ENCODE results near the gene SGTA. TPM values are rescaled to one million over a fixed set of nuclear protein-coding genes. Genes with fewer than 3 reads are reported as not detected.
"Not testable (repeated sequence)": the region's sequence is repeated elsewhere in the genome, so short reads cannot be mapped to it uniquely, and the experiment has no call there.

The SGTA gene
- total RNA-seq, 4 donors from 2014 or later: 37.9 to 49.5 (median 44.1) TPM

- intact Hi-C loops (cut with DNase I; ENCODE audit: low total_unique reads): no loop called here
- WGBS, 2 donors: 94 to 95% methylated on average over 15 of the region's 15 CpGs
- H3K4me3 ChIP-seq (ENCODE audit: low read depth, poor library complexity, severe bottlenecking): no peak overlapping the region
- DNase-seq (ENCODE audit: low spot score in 2 of 2): no peak
- no peak for TF ChIP-seq CTCF (IDR thresholded peaks at IDR 0.05)
- no peak for TF ChIP-seq POLR2A (IDR thresholded peaks at IDR 0.05)
These were observed 14.2 kb upstream of the SGTA start for GRCh38 chr19:2797280-2797679.

DNA sequence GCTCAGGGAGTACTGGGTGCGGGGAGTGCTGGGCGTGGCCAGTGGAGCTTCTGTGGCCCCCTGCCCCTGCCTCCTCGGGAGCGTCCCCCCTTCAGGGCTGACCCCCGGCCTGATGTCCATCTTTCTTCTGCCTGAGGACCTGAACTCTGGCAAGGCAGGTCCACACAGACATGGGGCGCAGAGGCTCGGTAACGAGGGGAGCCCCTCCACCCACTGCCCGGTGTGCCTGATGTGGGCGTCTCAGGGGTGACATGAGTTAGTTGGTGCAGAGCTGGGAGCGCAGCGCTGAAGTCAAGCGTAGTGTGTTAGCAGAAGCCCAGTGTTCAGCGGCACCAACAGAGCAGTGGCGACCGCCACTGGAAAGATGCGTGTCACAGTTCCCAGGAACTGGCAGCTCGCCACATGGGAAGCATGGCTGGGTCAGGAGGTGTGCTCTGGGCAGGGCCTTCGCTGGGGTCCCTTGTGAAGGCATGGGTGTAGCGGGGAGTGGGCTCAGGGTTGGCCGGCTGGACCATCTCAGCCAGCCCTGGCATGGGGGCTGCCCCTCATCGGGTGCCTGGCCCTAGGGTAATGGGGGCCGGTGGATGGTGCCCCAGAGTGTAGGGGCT lies 13.7 kb upstream of the SGTA start:
- intact Hi-C loops (cut with DNase I; ENCODE audit: low total_unique reads): no loop called here
- no peak overlapping the region for H3K4me3 ChIP-seq (ENCODE audit: low read depth, poor library complexity, severe bottlenecking)
- WGBS, 2 donors: 94 to 96% methylated on average over 23 of the region's 23 CpGs

DNA sequence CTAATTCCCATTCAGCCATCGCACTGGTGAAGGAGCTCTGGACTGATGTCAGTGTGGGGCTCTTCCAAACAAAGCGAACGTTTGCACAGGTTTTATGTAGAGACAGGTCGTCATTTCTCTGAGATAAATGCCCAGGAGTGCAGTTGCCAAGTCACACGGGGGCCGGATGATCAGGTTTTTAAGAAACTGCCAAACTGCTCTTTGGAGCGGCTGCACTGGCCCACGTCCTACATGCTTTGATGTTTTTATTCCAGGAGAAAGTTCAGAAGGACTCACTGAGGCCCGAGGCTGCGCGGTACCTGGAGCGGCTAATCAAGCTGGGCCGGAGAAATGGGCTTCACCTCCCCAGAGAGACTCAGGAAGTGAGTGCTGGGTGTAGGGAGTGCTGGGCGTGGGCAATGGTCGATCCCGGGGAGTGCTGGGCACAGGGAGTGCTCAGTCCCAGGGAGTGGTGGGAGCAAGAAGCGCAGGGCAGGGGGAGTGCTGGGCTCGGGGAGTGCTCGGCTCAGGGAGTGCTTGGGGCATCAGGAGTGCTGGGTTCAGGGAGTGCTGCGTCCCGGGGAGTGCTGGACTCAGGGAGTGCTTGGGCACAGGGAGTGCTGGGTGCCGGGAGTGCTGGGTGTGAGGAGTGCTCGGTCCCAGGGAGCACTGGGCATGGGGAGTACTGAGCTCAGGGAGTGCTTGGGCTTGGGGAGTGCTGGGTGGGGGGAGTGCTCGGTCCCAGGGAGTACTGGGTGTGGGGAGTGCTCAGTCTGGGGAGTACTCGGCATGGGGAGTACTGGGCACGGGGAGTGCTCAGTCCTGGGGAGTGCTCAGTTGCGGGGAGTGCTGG lies 13.0 kb upstream of the SGTA start:
- no peak for DNase-seq (ENCODE audit: low spot score in 2 of 2)
- intact Hi-C loops (cut with DNase I; ENCODE audit: low total_unique reads): no loop called here
- TF ChIP-seq CTCF (IDR thresholded peaks at IDR 0.05) (no peak), POLR2A (IDR thresholded peaks at IDR 0.05) (no peak)
- no peak overlapping the region for H3K4me3 ChIP-seq (ENCODE audit: low read depth, poor library complexity, severe bottlenecking)
- WGBS, 2 donors: 87 to 90% methylated on average over 27 of the region's 27 CpGs

More for the DNA sequence above, 13.7 kb upstream of the SGTA start:
- DNase-seq (ENCODE audit: low spot score in 2 of 2): no peak
- TF ChIP-seq POLR2A (IDR thresholded peaks at IDR 0.05) (no peak), CTCF (IDR thresholded peaks at IDR 0.05) (no peak)

GRCh38 chr19:2793577-2793976 lies 10.5 kb upstream of the SGTA start:
- intact Hi-C loops (cut with DNase I; ENCODE audit: low total_unique reads): no loop called here
- H3K4me3 ChIP-seq (ENCODE audit: low read depth, poor library complexity, severe bottlenecking): no peak overlapping the region
- WGBS, 2 donors: 93 to 96% methylated on average over 12 of the region's 12 CpGs
- TF ChIP-seq POLR2A (IDR thresholded peaks at IDR 0.05) (no peak), CTCF (IDR thresholded peaks at IDR 0.05) (no peak)
- no peak for DNase-seq (ENCODE audit: low spot score in 2 of 2)

DNA sequence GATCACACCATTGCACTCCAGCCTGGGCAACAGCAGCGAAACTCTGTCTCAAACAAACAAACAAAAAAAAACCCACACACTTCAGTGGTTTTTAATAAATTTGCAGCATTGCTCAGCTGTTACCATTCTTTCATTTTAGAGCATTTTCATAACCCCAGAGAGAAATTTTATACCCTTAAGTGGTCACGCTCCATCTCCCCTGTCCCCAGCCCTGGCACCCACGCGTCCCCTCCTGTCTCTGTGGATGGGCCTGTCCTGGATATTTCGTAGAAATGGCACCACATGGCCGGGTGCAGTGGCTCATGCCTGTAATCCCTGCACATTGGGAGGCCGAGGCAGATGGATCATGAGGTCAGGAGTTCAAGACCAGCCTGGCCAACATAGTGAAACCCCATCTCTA lies 10.1 kb upstream of the SGTA start:
- 94 to 96% methylated on average over 7 of the region's 7 CpGs for WGBS, 2 donors
- TF ChIP-seq CTCF (IDR thresholded peaks at IDR 0.05): no peak
- intact Hi-C loops (cut with DNase I; ENCODE audit: low total_unique reads): no loop called here
- no peak for DNase-seq (ENCODE audit: low spot score in 2 of 2)
- no peak overlapping the region for H3K4me3 ChIP-seq (ENCODE audit: low read depth, poor library complexity, severe bottlenecking)

GRCh38 chr19:2792666-2793065 lies 9.6 kb upstream of the SGTA start:
- intact Hi-C loops (cut with DNase I; ENCODE audit: low total_unique reads); H3K4me3 ChIP-seq (ENCODE audit: low read depth, poor library complexity, severe bottlenecking); DNase-seq (ENCODE audit: low spot score in 2 of 2): not testable (repeated sequence)
- WGBS, 2 donors: 96 to 98% methylated on average over 10 of the region's 10 CpGs
